IMR-90 (cell line): Measurements from ENCODE around the gene ERRFI1. TPM values are rescaled to one million over a fixed set of nuclear protein-coding genes. Genes with fewer than 3 reads are reported as not detected.

ENCODE experiments used
- ATAC-seq: fragments of 200-7000 bp; cut with Tn5 transposase; 2 replicates; pipeline ENCODE4 v1.9.1; 2020; ENCODE audit warnings: low read depth, mild to moderate bottlenecking, moderate library complexity
- BruUV-seq: library from RNA; stranded (reverse); fragments of 400-500 nt; replicated peaks from 2 replicates; lab custom pipeline; 2021; lab: Mats Ljungman, UMichigan
- CTCF ChIA-PET: fragments of 300-600 bp; formaldehyde crosslinking; extraction: SDS; loops from one replicate; lab custom pipeline; 2021; ENCODE audit warnings: antibody characterized with exemption; lab: Yijun Ruan, JAX
- POLR2A ChIA-PET: fragments of 300-600 bp; sonication (Branson Sonifier 250); formaldehyde crosslinking; loops from one replicate; lab custom pipeline; 2022; ENCODE audit warnings: antibody characterized with exemption; ENCODE audit not compliant: unreplicated experiment; lab: Charles Lee
- DNase-seq: peaks from one replicate; pipeline ENCODE4 v3.0.0; 2013
- H2AFZ ChIP-seq: replicated peaks from 2 replicates; pipeline ENCODE3; 2013; ENCODE audit warnings: low read length, mild to moderate bottlenecking; ENCODE audit not compliant: poor library complexity
- H2AK5ac ChIP-seq: 2 replicates; pipeline ENCODE4 v1.6.1; 2013; ENCODE audit warnings: low read depth, low read length, inconsistent platforms
- H2AK9ac ChIP-seq: replicated peaks from 2 replicates; pipeline ENCODE3; 2013; ENCODE audit warnings: mild to moderate bottlenecking, low read depth, low read length, moderate library complexity; ENCODE audit not compliant: poor library complexity
- H2BK120ac ChIP-seq: 2 replicates; pipeline ENCODE4 v1.6.1; 2013; ENCODE audit warnings: low read depth, low read length, inconsistent platforms
- H2BK15ac ChIP-seq: 3 replicates; pipeline ENCODE4 v1.6.1; 2013; ENCODE audit warnings: low read depth, low read length, inconsistent platforms
- H2BK20ac ChIP-seq: 2 replicates; pipeline ENCODE4 v1.6.1; 2013; ENCODE audit warnings: low read depth, mild to moderate bottlenecking, inconsistent platforms, low read length, moderate library complexity
- H2BK5ac ChIP-seq: 2 replicates; pipeline ENCODE4 v1.6.1; 2013; ENCODE audit warnings: mild to moderate bottlenecking, low read depth, low read length, inconsistent platforms; ENCODE audit not compliant: poor library complexity, severe bottlenecking
- H3K14ac ChIP-seq: replicated peaks from 2 replicates; pipeline ENCODE4 v1.6.1; 2013; ENCODE audit warnings: low read depth, low read length, inconsistent platforms
- H3K18ac ChIP-seq: 2 replicates; pipeline ENCODE4 v1.6.1; 2013; ENCODE audit warnings: low read depth, low read length, control low read depth
- H3K23ac ChIP-seq: 2 replicates; pipeline ENCODE4 v1.6.1; 2013; ENCODE audit warnings: low read depth, low read length, inconsistent platforms
- H3K27ac ChIP-seq: 2 replicates; pipeline ENCODE4 v1.5.1; 2013; ENCODE audit warnings: mild to moderate bottlenecking, control low read depth, low read length; ENCODE audit not compliant: insufficient read depth
- H3K27me3 ChIP-seq: 2 replicates; pipeline ENCODE4 v1.6.1; 2013; ENCODE audit warnings: low read length; ENCODE audit not compliant: control insufficient read depth, insufficient read depth
- H3K36me3 ChIP-seq: 2 replicates; pipeline ENCODE4 v1.6.1; 2013; ENCODE audit warnings: low read length, mixed read lengths; ENCODE audit not compliant: control insufficient read depth, insufficient read depth
- H3K4ac ChIP-seq: 2 replicates; pipeline ENCODE4 v1.6.1; 2013; ENCODE audit warnings: low read depth, low read length, inconsistent platforms
- H3K4me1 ChIP-seq: 2 replicates; pipeline ENCODE4 v1.6.1; 2013; ENCODE audit warnings: low read length, mixed read lengths; ENCODE audit not compliant: control insufficient read depth, insufficient read depth
- H3K4me2 ChIP-seq: 2 replicates; pipeline ENCODE4 v1.6.1; 2013; ENCODE audit warnings: low read depth, mild to moderate bottlenecking, control low read depth, low read length, moderate library complexity
- H3K4me3 ChIP-seq: 2 replicates; pipeline ENCODE4 v1.5.1; 2013; ENCODE audit warnings: low read depth, mild to moderate bottlenecking, control low read depth, low read length, moderate library complexity; ENCODE audit not compliant: insufficient read depth
- H3K56ac ChIP-seq: 2 replicates; pipeline ENCODE4 v1.6.1; 2013; ENCODE audit warnings: low read length, inconsistent platforms; ENCODE audit not compliant: insufficient read depth; ENCODE audit errors: extremely low read depth
- H3K79me1 ChIP-seq, 2 experiments: 2 replicates each; pipeline ENCODE4 v1.6.1; 2013; ENCODE audit warnings: low read length in 2 of 2, inconsistent platforms in 1 of 2, low read depth in 1 of 2
- H3K9ac ChIP-seq: 2 replicates; pipeline ENCODE4 v1.6.1; 2013; ENCODE audit warnings: low read depth, low read length, control low read depth
- H3K9me1 ChIP-seq: 2 replicates; pipeline ENCODE4 v1.6.1; 2013; ENCODE audit warnings: low read length, inconsistent platforms; ENCODE audit not compliant: insufficient read depth
- H3K9me3 ChIP-seq: 2 replicates; pipeline ENCODE4 v1.6.1; 2013; ENCODE audit warnings: low read length; ENCODE audit not compliant: control insufficient read depth, insufficient read depth
- H4K20me1 ChIP-seq: 2 replicates; pipeline ENCODE4 v1.6.1; 2013; ENCODE audit warnings: low read length, inconsistent platforms; ENCODE audit not compliant: insufficient read depth
- H4K5ac ChIP-seq: 2 replicates; pipeline ENCODE4 v1.6.1; 2013; ENCODE audit warnings: mild to moderate bottlenecking, low read depth, low read length, control low read depth
- H4K8ac ChIP-seq, 2 experiments: 2 replicates each; pipeline ENCODE4 v1.6.1; 2013; ENCODE audit warnings: low read depth in 2 of 2, low read length in 2 of 2, control low read depth in 1 of 2, inconsistent platforms in 1 of 2
- H4K91ac ChIP-seq: 2 replicates; pipeline ENCODE4 v1.6.1; 2013; ENCODE audit warnings: low read depth, low read length, inconsistent platforms; ENCODE audit not compliant: insufficient read depth
- BHLHE40 ChIP-seq: fragments of 150-350 bp; IDR thresholded peaks from 2 replicates; pipeline ENCODE4 v1.6.1; 2016; ENCODE audit warnings: mild to moderate bottlenecking, low read depth, low read length
- CEBPB ChIP-seq: IDR thresholded peaks from 2 replicates; pipeline ENCODE4 v1.6.1; 2012; ENCODE audit warnings: low read depth, low read length, improper control_type of control experiment
- CHD1 ChIP-seq: IDR thresholded peaks from 2 replicates; pipeline ENCODE4 v1.6.1; 2012; ENCODE audit warnings: low read depth, low read length, improper control_type of control experiment
- CTCF ChIP-seq: conservative IDR thresholded peaks from 2 replicates; pipeline ENCODE4 v1.5.1; 2012; ENCODE audit warnings: mild to moderate bottlenecking, low read depth, low read length, improper control_type of control experiment
- ELK1 ChIP-seq: fragments of 150-350 bp; IDR thresholded peaks from 2 replicates; pipeline ENCODE4 v1.6.1; 2016; ENCODE audit warnings: low read depth, mild to moderate bottlenecking, low read length, moderate library complexity, borderline replicate concordance
- RAD21 ChIP-seq: IDR thresholded peaks from 2 replicates; pipeline ENCODE4 v1.6.1; 2012; ENCODE audit warnings: low read length, improper control_type of control experiment
- WGBS, 2 experiments: methylation state at CpG; one replicate each; pipeline versions ENCODE4 v1.1.5 to v1.1.7; 2013; ENCODE audit warnings: missing lambda C conversion rate in 2 of 2; ENCODE audit not compliant: insufficient read length in 1 of 2; ENCODE audit errors: extremely low coverage in 2 of 2; 5-methylcytosine and 5-hydroxymethylcytosine counted together
- dilution Hi-C: fragments of 300-500 bp; cut with HindIII; formaldehyde crosslinking; loops from one replicate; pipeline ENCODE4 v1.14.3; 2018; ENCODE audit warnings: low sequenced_read_pairs; ENCODE audit not compliant: unreplicated experiment
- in situ Hi-C: fragments of 300-500 bp; cut with MboI; formaldehyde crosslinking; loops from 3 replicates; pipeline ENCODE4 v1.14.3; 2019; ENCODE audit warnings: low sequenced_read_pairs, inconsistent platforms, mixed read lengths
- intact Hi-C: fragments of 100-400 bp; cut with micrococcal nuclease; formaldehyde crosslinking; loops from 2 replicates; pipeline ENCODE4 v1.10.0; 2022
- polyA plus RNA-seq, 3 experiments: library from polyadenylated mRNA; depleted of rRNA; stranded (reverse); fragments of >200 nt; gene quantifications; 2 replicates each; pipeline ENCODE4 v1.2.3, GENCODE V29; 2012; ENCODE audit warnings: low replicate concordance in 1 of 3
- total RNA-seq: library from RNA; depleted of rRNA; stranded (reverse); fragments of >200 nt; gene quantifications from 2 replicates; pipeline ENCODE4 v1.2.3, GENCODE V29; 2012

ERRFI1 gene
- total and polyA plus RNA-seq, 2 of the 4 experiments (the other 2 are of a cell fraction), result 101 to 145 TPM

- Histone ChIP-seq H3K18ac (no peak overlapping the region), H4K20me1 (peaks cover 71% of the 10 kb centered on the region), H2AK9ac (no peak overlapping the region), H4K5ac (no peak overlapping the region), H3K27me3 (no peaks in the 10 kb centered on the region), H2BK20ac (no peak overlapping the region), H3K4me1 (peaks cover 15% of the 10 kb centered on the region), H3K14ac (no peak overlapping the region), H3K27ac (peak overlapping the region; percentile 17; the same call in 1 of the 2 replicates), H3K9me1 (peaks cover 4% of the 10 kb centered on the region; the same call in 1 of the 2 replicates), H2BK5ac (no peak overlapping the region), H3K4me2 (no peak overlapping the region), H3K79me1 (peaks cover 36 to 82% of the 10 kb centered on the region in 2 experiments), H2BK120ac (no peak overlapping the region), H3K9ac (no peak overlapping the region), H3K4ac (no peak overlapping the region), H4K8ac (no peak overlapping the region), H3K9me3 (no peaks in the 10 kb centered on the region), H3K56ac (no peak overlapping the region), H2AFZ (no peak overlapping the region), H3K23ac (no peak overlapping the region), H2BK15ac (no peak overlapping the region), H2AK5ac (no peak overlapping the region), H3K4me3 (no peak overlapping the region), H3K36me3 (peaks cover 47% of the 10 kb centered on the region), H4K91ac (no peak overlapping the region)
- dilution Hi-C loops, result loop anchor here (25.0 kb wide), 1 partner anchor 299 kb away; the partner anchor contains the start of gene SLC45A1
- in situ Hi-C loops, result no loop called here
- ChIA-PET POLR2A (no interaction called here), CTCF (interaction anchor here (0.6 to 6.7 kb wide), 4 partner anchors 17 to 301 kb away, joined by 4 to 27 read pairs (median 14); no protein-coding TSS in a partner anchor)
- intact Hi-C loops, result no loop called here
- TF ChIP-seq ELK1, result no peak
- no peak for TF ChIP-seq CHD1
- TF ChIP-seq CTCF, result no peak
- no peak for TF ChIP-seq RAD21
- no peak for TF ChIP-seq CEBPB
- no peak for TF ChIP-seq BHLHE40
- no peak for DNase-seq
- 100% methylated on average over 2 of the region's 6 CpGs; no CpG with 5 or more reads in 1 of the 2 experiments for WGBS, 2 experiments
- BruUV-seq, result no TSS peak
- no peak for ATAC-seq
These were observed 12.3 kb downstream of the ERRFI1 start for GRCh38 chr1:8013800-8014199.
